GM10847 (cell line): ENCODE data around the gene TFIP11.

Experiments
- POLR2A ChIP-seq: IDR thresholded peaks from 2 replicates; pipeline ENCODE4 v1.6.1; 2011; ENCODE audit not compliant: insufficient read length; ENCODE audit errors: extremely low read depth

Gene TFIP11

GRCh38 chr22:26512149-26512793 is at the start of gene TFIP11:
Gene TFIP11 (minus strand): TSS chr22:26512473. CDS start chr22:26510272, 2,201 bp downstream.
- peak; percentile 84 for TF ChIP-seq POLR2A

GRCh38 chr22:26561756-26562417 is 49.6 kb upstream of the TFIP11 start:
- no peak for TF ChIP-seq POLR2A

- no peak for TF ChIP-seq POLR2A
These were observed 47.8 kb upstream of the TFIP11 start for GRCh38 chr22:26559961-26560575.

GRCh38 chr22:26558248-26558895 is 46.1 kb upstream of the TFIP11 start:
- TF ChIP-seq POLR2A = no peak

GRCh38 chr22:26556904-26557303 is 44.6 kb upstream of the TFIP11 start:
- TF ChIP-seq POLR2A = no peak

- no peak for TF ChIP-seq POLR2A
These were observed 43.2 kb upstream of the TFIP11 start for GRCh38 chr22:26555478-26555877.

GRCh38 chr22:26554956-26555355 is 42.7 kb upstream of the TFIP11 start:
- TF ChIP-seq POLR2A = no peak

GRCh38 chr22:26553056-26553752 is 40.9 kb upstream of the TFIP11 start:
- no peak for TF ChIP-seq POLR2A

GRCh38 chr22:26552466-26552865 is 40.2 kb upstream of the TFIP11 start:
- no peak for TF ChIP-seq POLR2A

GRCh38 chr22:26551568-26551967 is 39.3 kb upstream of the TFIP11 start:
- no peak for TF ChIP-seq POLR2A

GRCh38 chr22:26550498-26551033 is 38.3 kb upstream of the TFIP11 start:
- no peak for TF ChIP-seq POLR2A

- no peak for TF ChIP-seq POLR2A
These were observed 37.7 kb upstream of the TFIP11 start for GRCh38 chr22:26549902-26550497.

GRCh38 chr22:26548984-26549383 is 36.7 kb upstream of the TFIP11 start:
- no peak for TF ChIP-seq POLR2A

- no peak for TF ChIP-seq POLR2A
These were observed 36.0 kb upstream of the TFIP11 start for GRCh38 chr22:26548303-26548702.

GRCh38 chr22:26547837-26548236 is 35.6 kb upstream of the TFIP11 start:
- no peak for TF ChIP-seq POLR2A
